AG04449 (cell line): ENCODE data around the gene ACTR2.

Source experiments
- CTCF ChIA-PET: fragments of 350-600 bp; formaldehyde crosslinking; extraction: SDS; loops from one replicate; lab custom pipeline; 2021; ENCODE audit warnings: antibody characterized with exemption; lab: Yijun Ruan, JAX
- POLR2A ChIA-PET: fragments of 400-600, 350-600 bp; formaldehyde crosslinking; extraction: SDS; loops from one replicate; lab custom pipeline; 2020; ENCODE audit warnings: antibody characterized with exemption, inconsistent platforms; lab: Yijun Ruan, JAX
- DNase-seq: peaks from one replicate; pipeline ENCODE4 v3.0.0-alpha.2; 2010; ENCODE audit warnings: low read depth, low spot score
- H3K4me3 ChIP-seq: 2 replicates; pipeline ENCODE4 v1.5.1; 2011; ENCODE audit warnings: low read depth, mild to moderate bottlenecking, control low read depth, low read length
- TF ChIP-seq, protein P1 (sequence below): IDR thresholded peaks from one replicate; pipeline ENCODE4 v1.5.1; 2011; ENCODE audit warnings: mild to moderate bottlenecking, moderate library complexity, low read length, control low read depth, inconsistent platforms; ENCODE audit not compliant: insufficient read depth; ENCODE audit errors: missing control alignments

Gene ACTR2

DNA sequence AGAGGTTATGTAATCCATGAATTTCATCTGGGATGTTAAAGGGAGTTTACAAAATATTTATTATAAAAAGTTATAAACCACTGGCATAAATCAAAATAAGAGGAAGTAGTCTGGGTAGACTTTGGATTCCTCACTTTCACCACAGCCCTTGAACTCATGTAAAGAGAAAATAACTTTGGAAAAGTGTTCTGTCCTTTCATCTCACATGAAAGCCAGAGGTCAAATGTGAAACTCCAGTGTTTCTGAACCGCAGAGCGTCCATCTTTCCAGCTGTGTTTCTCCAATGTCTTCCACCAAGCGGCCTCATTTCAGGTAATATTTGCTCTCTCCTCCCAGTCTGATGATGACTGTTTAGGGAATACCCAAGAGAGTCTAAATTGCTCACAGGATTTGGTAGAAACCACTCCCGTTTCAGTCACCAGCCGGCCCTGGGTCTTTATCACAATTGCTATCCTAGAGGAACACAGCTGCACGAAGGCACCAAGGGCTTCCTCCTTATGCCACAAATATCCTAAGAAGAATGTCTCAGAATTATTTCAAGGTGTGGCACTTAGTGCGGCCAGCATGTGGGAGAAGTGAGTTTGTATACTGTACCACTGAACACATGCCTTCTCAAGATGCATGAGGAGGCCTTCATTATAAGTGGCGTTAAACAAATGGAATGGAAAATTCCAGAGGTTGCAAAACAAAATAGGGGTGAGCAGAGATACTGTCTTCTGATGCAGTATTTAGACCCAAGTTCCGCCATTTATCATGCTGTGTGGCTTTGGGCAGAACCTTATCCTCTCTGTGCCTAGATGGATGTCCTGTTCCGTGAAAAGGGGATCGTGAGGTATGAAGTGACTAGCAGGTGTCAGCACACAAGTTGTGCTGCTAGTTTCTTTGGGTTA lies 63.8 kb downstream of the ACTR2 start:
- ChIA-PET CTCF (interaction anchor here (1.0 kb wide), 1 partner anchor 11 kb away, joined by 3 read pairs; no protein-coding TSS in a partner anchor), POLR2A (no interaction called here)
- no peak for DNase-seq
- TF ChIP-seq, protein P1, sequence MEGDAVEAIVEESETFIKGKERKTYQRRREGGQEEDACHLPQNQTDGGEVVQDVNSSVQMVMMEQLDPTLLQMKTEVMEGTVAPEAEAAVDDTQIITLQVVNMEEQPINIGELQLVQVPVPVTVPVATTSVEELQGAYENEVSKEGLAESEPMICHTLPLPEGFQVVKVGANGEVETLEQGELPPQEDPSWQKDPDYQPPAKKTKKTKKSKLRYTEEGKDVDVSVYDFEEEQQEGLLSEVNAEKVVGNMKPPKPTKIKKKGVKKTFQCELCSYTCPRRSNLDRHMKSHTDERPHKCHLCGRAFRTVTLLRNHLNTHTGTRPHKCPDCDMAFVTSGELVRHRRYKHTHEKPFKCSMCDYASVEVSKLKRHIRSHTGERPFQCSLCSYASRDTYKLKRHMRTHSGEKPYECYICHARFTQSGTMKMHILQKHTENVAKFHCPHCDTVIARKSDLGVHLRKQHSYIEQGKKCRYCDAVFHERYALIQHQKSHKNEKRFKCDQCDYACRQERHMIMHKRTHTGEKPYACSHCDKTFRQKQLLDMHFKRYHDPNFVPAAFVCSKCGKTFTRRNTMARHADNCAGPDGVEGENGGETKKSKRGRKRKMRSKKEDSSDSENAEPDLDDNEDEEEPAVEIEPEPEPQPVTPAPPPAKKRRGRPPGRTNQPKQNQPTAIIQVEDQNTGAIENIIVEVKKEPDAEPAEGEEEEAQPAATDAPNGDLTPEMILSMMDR, result no peak
- H3K4me3 ChIP-seq, result no peak overlapping the region

DNA sequence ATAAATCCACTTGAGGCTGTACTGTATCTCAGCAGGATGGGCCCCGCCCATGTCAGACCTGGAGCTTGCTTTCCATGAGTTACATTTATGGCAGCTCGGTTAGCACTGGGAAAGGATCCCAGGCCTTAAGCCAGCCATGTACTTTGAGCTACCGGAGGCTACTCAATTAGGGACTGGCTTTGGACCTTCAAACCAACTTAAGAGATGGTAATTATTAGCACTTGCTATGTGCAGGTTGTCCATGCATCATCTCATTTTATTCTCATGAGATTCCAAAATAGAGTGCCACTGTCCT lies 64.4 kb downstream of the ACTR2 start:
- TF ChIP-seq, protein P1, result no peak
- CTCF ChIA-PET, result interaction anchor here (1.0 kb wide), 1 partner anchor 11 kb away, joined by 3 read pairs; no protein-coding TSS in a partner anchor
- POLR2A ChIA-PET, result no interaction called here

DNA sequence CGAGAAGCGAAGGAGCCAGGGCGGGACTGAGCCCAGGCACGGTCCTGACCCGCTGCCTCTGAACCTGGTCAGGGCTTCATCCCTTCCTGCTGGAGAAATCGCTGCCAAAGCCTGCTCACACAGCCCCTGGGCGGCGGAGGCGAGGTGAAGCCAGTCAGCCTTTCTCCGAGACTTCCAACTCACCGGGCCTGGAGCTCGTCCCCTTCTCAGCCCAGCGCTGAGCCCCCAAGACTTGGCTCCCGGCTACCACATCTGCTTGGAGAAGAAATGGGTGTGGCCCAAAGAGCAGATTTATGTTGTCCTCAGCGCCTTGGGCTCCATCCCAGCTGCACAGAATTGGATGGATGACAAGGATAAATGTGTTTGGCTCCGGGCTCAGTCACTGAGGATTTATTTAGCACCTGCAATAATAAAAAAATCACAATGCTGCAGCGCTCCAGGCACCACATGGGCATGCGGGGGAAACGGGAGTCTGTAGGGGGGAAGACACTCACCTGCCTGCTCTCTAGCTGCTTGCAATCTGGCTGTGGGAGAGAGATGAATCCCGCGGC lies 64.9 kb downstream of the ACTR2 start:
- POLR2A ChIA-PET, result no interaction called here
- CTCF ChIA-PET, result interaction anchor here (1.1 to 1.2 kb wide), 2 partner anchors 9 to 136 kb away, joined by 3 to 4 read pairs; no protein-coding TSS in a partner anchor
- no peak for DNase-seq
- no peak overlapping the region for H3K4me3 ChIP-seq
- TF ChIP-seq, protein P1, result no peak

More for the DNA sequence above, 64.4 kb downstream of the ACTR2 start:
- no peak overlapping the region for H3K4me3 ChIP-seq
- no peak for DNase-seq

DNA sequence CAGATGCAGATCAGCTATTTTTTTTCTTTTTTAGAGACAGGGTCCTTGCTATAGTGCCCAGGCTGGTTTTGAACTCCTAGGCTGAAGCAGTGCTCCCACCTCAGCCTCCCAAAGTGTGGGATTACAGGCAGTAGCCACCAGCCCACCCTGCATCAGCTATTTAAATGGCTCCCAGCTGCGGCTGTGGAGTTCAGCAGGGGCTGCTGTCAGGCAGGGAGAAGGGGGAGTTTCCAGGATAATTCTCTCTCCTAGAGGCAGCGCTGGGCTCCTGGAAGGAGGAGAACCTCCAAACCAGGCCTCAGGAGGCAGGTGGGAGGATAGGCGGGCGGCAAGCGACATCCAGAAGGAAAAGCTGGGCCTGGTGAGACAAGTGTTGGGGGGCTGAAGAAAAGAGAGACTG lies 65.7 kb downstream of the ACTR2 start:
- CTCF ChIA-PET, result interaction anchor here (0.6 to 1.2 kb wide), 5 partner anchors 10 to 161 kb away, joined by 3 to 4 read pairs (median 3); no protein-coding TSS in a partner anchor
- TF ChIP-seq, protein P1, result no peak
- DNase-seq, result no peak
- POLR2A ChIA-PET, result no interaction called here
- H3K4me3 ChIP-seq, result no peak overlapping the region

DNA sequence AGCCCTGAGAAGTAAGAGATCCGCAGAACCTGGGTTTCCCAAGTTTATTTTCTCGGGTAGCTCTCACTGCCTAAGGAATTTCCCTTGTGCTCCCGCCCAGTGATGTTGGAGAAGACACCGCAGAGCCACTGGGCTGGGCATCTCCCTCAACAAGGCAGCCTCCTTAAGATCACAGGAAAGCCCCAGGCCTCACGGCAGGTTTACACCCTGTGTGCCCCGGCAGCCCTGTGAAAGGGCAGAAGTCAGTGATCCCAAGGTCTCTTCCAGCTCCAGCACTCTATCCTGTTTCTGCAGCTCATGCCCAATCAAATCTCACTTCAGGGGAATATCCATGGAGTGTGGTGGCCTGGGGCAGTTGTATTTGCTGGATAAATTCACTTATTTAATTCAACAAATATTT lies 66.5 kb downstream of the ACTR2 start:
- ChIA-PET CTCF (interaction anchor here (0.6 to 1.0 kb wide), 4 partner anchors 10 to 161 kb away, joined by 3 to 4 read pairs (median 3); no protein-coding TSS in a partner anchor), POLR2A (no interaction called here)
- DNase-seq, result no peak
- H3K4me3 ChIP-seq, result no peak overlapping the region
- TF ChIP-seq, protein P1, result no peak

DNA sequence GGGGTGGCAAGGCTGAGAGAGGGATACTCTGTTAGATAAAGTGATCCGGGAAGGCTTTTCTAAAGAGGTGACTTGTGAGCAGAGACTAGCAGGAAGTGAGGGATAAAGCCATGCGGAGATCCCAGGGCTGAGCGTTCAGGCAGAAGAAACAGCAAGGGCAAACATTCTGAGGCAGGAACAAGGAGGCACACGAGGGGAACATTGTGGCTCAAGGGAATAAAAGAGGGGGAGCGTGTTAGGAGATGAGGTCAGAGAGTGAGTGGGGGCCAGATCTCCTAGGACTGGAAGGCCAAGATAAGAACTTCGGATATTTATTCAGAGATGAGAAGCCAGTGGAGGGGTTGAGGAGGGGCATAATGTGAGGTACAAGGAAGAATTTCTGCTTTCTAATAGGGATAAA lies 67.1 kb downstream of the ACTR2 start:
- DNase-seq, result no peak
- ChIA-PET CTCF (interaction anchor here (0.8 kb wide), 1 partner anchor 30 kb away, joined by 3 read pairs; no protein-coding TSS in a partner anchor), POLR2A (no interaction called here)
- no peak overlapping the region for H3K4me3 ChIP-seq
- TF ChIP-seq, protein P1, result no peak
